B cell (primary cell): ENCODE results near the gene STBD1. TPM values are rescaled to one million over a fixed set of nuclear protein-coding genes. Genes with fewer than 3 reads are reported as not detected.

Experiments
- ATAC-seq: fragments of 200-7000 bp; cut with Tn5 transposase; one replicate; pipeline ENCODE4 v1.10.0; 2021; ENCODE audit warnings: low read depth, mild to moderate bottlenecking, moderate number of reproducible peaks, moderate library complexity
- CTCF ChIA-PET: fragments of 350-600 bp; sonication (Branson Sonifier 250); formaldehyde crosslinking; loops from one replicate; lab custom pipeline; 2021; ENCODE audit warnings: antibody characterized with exemption, inconsistent platforms; lab: Charles Lee
- POLR2A ChIA-PET: fragments of 350-600 bp; sonication (Branson Sonifier 250); formaldehyde crosslinking; loops from one replicate; lab custom pipeline; 2021; ENCODE audit warnings: antibody characterized with exemption; lab: Charles Lee
- DNase-seq: peaks from one replicate; pipeline ENCODE4 v3.0.0; 2013
- H2AFZ ChIP-seq: 2 replicates; pipeline ENCODE4 v1.6.1; 2012; ENCODE audit warnings: mild to moderate bottlenecking, low read depth, low read length; ENCODE audit not compliant: insufficient read depth, poor library complexity, severe bottlenecking
- H3K27ac ChIP-seq, 2 donors: 1 replicate in 1 of 2; 2 replicates in 1 of 2; pipeline ENCODE4 v1.5.1; 2012 to 2013; ENCODE audit warnings: low read length in 2 of 2, mild to moderate bottlenecking in 2 of 2, moderate library complexity in 1 of 2
- H3K27me3 ChIP-seq, 4 experiments: fragments of 200-600 bp in 1 of 4; sonication (generic) in 1 of 4; replicated peaks in 1 of 4; 1 replicate in 2 of 4; 2 replicates in 2 of 4; pipeline versions ENCODE4 v1.6.1 to v1.7.0; 2013 to 2016; ENCODE audit warnings: low read length in 3 of 4, mild to moderate bottlenecking in 2 of 4, mixed read lengths in 1 of 4, moderate library complexity in 1 of 4; ENCODE audit not compliant: insufficient read depth in 4 of 4, control insufficient read depth in 3 of 4; ENCODE audit errors: control extremely low read depth in 1 of 4
- H3K36me3 ChIP-seq, 2 experiments: replicated peaks in 1 of 2; 1 replicate in 1 of 2; 2 replicates in 1 of 2; pipeline versions ENCODE4 v1.6.1 to v1.7.1; 2013; ENCODE audit warnings: low read length in 1 of 2; ENCODE audit not compliant: insufficient read depth in 2 of 2, control insufficient read depth in 1 of 2; ENCODE audit errors: control extremely low read depth in 1 of 2, extremely low read depth in 1 of 2
- H3K4me1 ChIP-seq, 2 donors: fragments of 200-600 bp in 1 of 2; sonication (generic) in 1 of 2; 1 replicate in 1 of 2; 2 replicates in 1 of 2; pipeline versions ENCODE4 v1.5.1 to v1.6.1; 2013 to 2017; ENCODE audit warnings: low read length in 2 of 2; ENCODE audit not compliant: control insufficient read depth in 2 of 2, insufficient read depth in 2 of 2
- H3K4me2 ChIP-seq: replicated peaks from 2 replicates; pipeline ENCODE3; 2012; ENCODE audit warnings: mild to moderate bottlenecking, low read depth, low read length; ENCODE audit not compliant: poor library complexity, severe bottlenecking
- H3K4me3 ChIP-seq, 5 experiments: fragments of 200-600 bp in 1 of 5; sonication (generic) in 1 of 5; 1 replicate in 3 of 5; 2 replicates in 2 of 5; pipeline versions ENCODE4 v1.5.1 to v1.7.0; 2011 to 2016; ENCODE audit warnings: low read length in 4 of 5, mild to moderate bottlenecking in 4 of 5, low read depth in 2 of 5, control low read depth in 1 of 5, moderate library complexity in 1 of 5; ENCODE audit not compliant: insufficient read depth in 1 of 5; ENCODE audit errors: control extremely low read depth in 1 of 5, extremely low read depth in 1 of 5
- H3K79me2 ChIP-seq: fragments of 200-600 bp; sonication (generic); one replicate; pipeline ENCODE4 v1.6.0; 2016; ENCODE audit warnings: low read length; ENCODE audit not compliant: control insufficient read depth, insufficient read depth
- H3K9ac ChIP-seq: fragments of 200-600 bp; sonication (generic); 2 replicates; pipeline ENCODE4 v1.6.1; 2017; ENCODE audit warnings: mild to moderate bottlenecking, low read length, moderate library complexity
- H3K9me3 ChIP-seq, 3 donors: one replicate each; pipeline versions ENCODE4 v1.6.1 to v1.7.1; 2013; ENCODE audit warnings: low read length in 2 of 3; ENCODE audit not compliant: control insufficient read depth in 2 of 3, insufficient read depth in 1 of 3; ENCODE audit errors: control extremely low read depth in 1 of 3
- H4K20me1 ChIP-seq: 2 replicates; pipeline ENCODE4 v1.6.0; 2012; ENCODE audit warnings: mild to moderate bottlenecking, low read length; ENCODE audit not compliant: insufficient read depth, control insufficient read depth, poor library complexity, severe bottlenecking
- H3K27ac Mint-ChIP-seq: one replicate; pipeline ENCODE4 v1.8.0; 2021; ENCODE audit warnings: mixed read lengths
- H3K27me3 Mint-ChIP-seq: one replicate; pipeline ENCODE4 v1.8.0; 2021; ENCODE audit warnings: mixed read lengths
- H3K4me1 Mint-ChIP-seq: one replicate; pipeline ENCODE4 v1.8.0; 2021; ENCODE audit warnings: mixed read lengths
- H3K4me3 Mint-ChIP-seq: one replicate; pipeline ENCODE4 v1.8.0; 2021; ENCODE audit warnings: mixed read lengths
- H3K9me3 Mint-ChIP-seq: one replicate; pipeline ENCODE4 v1.8.0; 2022; ENCODE audit warnings: mixed read lengths; ENCODE audit not compliant: insufficient read depth
- CTCF ChIP-seq: fragments of 200-600 bp; IDR thresholded peaks from one replicate; pipeline ENCODE4 v1.8.0; 2022; ENCODE audit warnings: antibody characterized with exemption, mild to moderate bottlenecking
- EZH2 ChIP-seq: IDR thresholded peaks from 2 replicates; pipeline ENCODE4 v1.6.1; 2012; ENCODE audit warnings: borderline replicate concordance, low read depth, mild to moderate bottlenecking, moderate library complexity, low read length; ENCODE audit not compliant: insufficient read depth, poor library complexity, severe bottlenecking
- WGBS: methylation state at CpG from one replicate; pipeline ENCODE4 v1.1.5; 2013; ENCODE audit warnings: missing lambda C conversion rate; ENCODE audit not compliant: insufficient coverage; 5-methylcytosine and 5-hydroxymethylcytosine counted together
- intact Hi-C: fragments of 100-400 bp; cut with micrococcal nuclease; formaldehyde crosslinking; loops from one replicate; pipeline ENCODE4 v1.10.0; 2022
- polyA plus RNA-seq: library from polyadenylated mRNA; depleted of rRNA; stranded (reverse); fragments of >200 nt; gene quantifications from 2 replicates; pipeline ENCODE4 v1.2.3, GENCODE V29; 2012
- total RNA-seq, 2 donors: library from RNA; stranded (reverse); fragments of 120-200 nt in 1 of 2; gene quantifications; 1 replicate in 1 of 2; 2 replicates in 1 of 2; pipeline versions ENCODE4 v1.2.3 to v1.2.4, GENCODE V29; 2013 to 2022

STBD1 gene
- total and polyA plus RNA-seq, 2 donors (not counting 1 experiment from before 2014, with no cell fraction given): not detected

DNA sequence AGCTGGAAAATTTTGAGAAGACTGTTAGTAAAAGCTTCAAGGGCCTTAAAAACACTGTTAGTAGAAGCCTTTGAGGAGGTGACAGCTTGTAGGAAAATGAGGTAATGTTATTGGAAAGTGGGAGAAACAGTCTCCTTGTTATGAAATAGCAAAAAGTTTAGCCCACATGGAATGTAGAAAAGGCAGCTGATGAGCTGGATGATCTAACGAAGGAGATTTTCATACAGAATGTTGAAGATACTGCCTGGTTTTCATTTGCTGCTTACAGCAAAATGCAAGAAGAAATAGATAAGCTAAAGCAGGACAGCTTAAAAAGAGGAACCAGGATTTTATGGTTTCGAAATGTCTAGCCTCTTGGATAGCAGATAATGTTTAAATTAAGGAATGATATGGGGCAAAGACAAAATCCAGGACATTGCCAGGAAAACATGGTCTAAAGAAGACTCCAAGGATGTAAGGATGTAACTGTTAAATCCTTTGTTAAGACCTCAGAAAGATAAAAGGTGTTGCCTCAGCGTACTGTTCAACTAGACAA is 10.2 kb upstream of the STBD1 start:
- Mint-ChIP-seq H3K4me3 (no peak overlapping the region), H3K27ac (no peak overlapping the region), H3K27me3 (peaks cover 29% of the 10 kb centered on the region), H3K4me1 (no peaks in the 10 kb centered on the region), H3K9me3 (peaks cover 11% of the 10 kb centered on the region)
- CTCF ChIA-PET: no interaction called here
- 85% methylated on average over 2 of the region's 3 CpGs for WGBS
- ATAC-seq (no peak), DNase-seq (no peak)
- no peaks in the 10 kb centered on the region for H3K79me2 ChIP-seq
- POLR2A ChIA-PET: no interaction called here
- peaks cover 0 to 6% (median 0%) of the 10 kb centered on the region in 4 experiments for H3K27me3 ChIP-seq
- H2AFZ ChIP-seq: no peak overlapping the region
- H3K4me2 ChIP-seq: no peak overlapping the region
- no peak overlapping the region for H3K27ac ChIP-seq
- no peaks in the 10 kb centered on the region for H3K4me1 ChIP-seq
- H4K20me1 ChIP-seq: no peaks in the 10 kb centered on the region
- no peak overlapping the region for H3K4me3 ChIP-seq
- H3K36me3 ChIP-seq: no peaks in the 10 kb centered on the region
- peaks cover 0 to 17% (median 8%) of the 10 kb centered on the region in 3 donors for H3K9me3 ChIP-seq
- intact Hi-C loops: no loop called here
- no peak overlapping the region for H3K9ac ChIP-seq
- no peak for TF ChIP-seq EZH2
- TF ChIP-seq CTCF: no peak

- H3K27me3 ChIP-seq: no peaks in the 10 kb centered on the region
- peaks cover 0 to 17% (median 8%) of the 10 kb centered on the region in 3 donors for H3K9me3 ChIP-seq
- no peak overlapping the region for H2AFZ ChIP-seq
- TF ChIP-seq EZH2 (no peak), CTCF (no peak)
- Mint-ChIP-seq H3K4me1 (no peaks in the 10 kb centered on the region), H3K4me3 (no peak overlapping the region), H3K27me3 (peaks cover 28% of the 10 kb centered on the region), H3K27ac (no peak overlapping the region), H3K9me3 (peaks cover 11% of the 10 kb centered on the region)
- H3K79me2 ChIP-seq: no peaks in the 10 kb centered on the region
- H3K4me3 ChIP-seq: no peak overlapping the region
- no peak overlapping the region for H3K4me2 ChIP-seq
- H3K36me3 ChIP-seq: no peaks in the 10 kb centered on the region
- H4K20me1 ChIP-seq: no peaks in the 10 kb centered on the region
- intact Hi-C loops: no loop called here
- ChIA-PET CTCF (no interaction called here), POLR2A (no interaction called here)
- H3K4me1 ChIP-seq: no peaks in the 10 kb centered on the region
- ATAC-seq: no peak
- no peak for DNase-seq
- no peak overlapping the region for H3K9ac ChIP-seq
- no peak overlapping the region for H3K27ac ChIP-seq
Measured at GRCh38 chr4:76298227-76298626, 8.3 kb upstream of the STBD1 start.
